Vein endothelial cell (primary cell): ENCODE measurements around the gene MPHOSPH8. TPM values are rescaled to one million over a fixed set of nuclear protein-coding genes. Genes with fewer than 3 reads are reported as not detected.

Source experiments
- total RNA-seq: library from RNA; depleted of rRNA; stranded (reverse); fragments of >200 nt; gene quantifications from 2 replicates; pipeline ENCODE4 v1.2.3, GENCODE V29; 2012

Gene MPHOSPH8
- total RNA-seq = 9.2 and 9.8 TPM in 2 replicates

GRCh38 chr13:19633479-19634255, at the start of gene MPHOSPH8:
MPHOSPH8 (plus strand) TSS chr13:19633659; CDS start chr13:19633749, 90 bp downstream.

Other genes starting within 250 kb of the MPHOSPH8 start
- not detected in 2 replicates for gene TPTE2, start 72.1 kb upstream of the MPHOSPH8 start, total RNA-seq
- gene PSPC1, start 149.3 kb downstream of the MPHOSPH8 start, total RNA-seq = 69.9 and 80.5 TPM in 2 replicates
- gene ZMYM5, start 230.0 kb downstream of the MPHOSPH8 start, total RNA-seq = 16.3 and 17.8 TPM in 2 replicates